DMS79 treated with DMSO at 0.1 percent for 48 hours (cell line): ENCODE measurements around the gene TMEM88.

ENCODE experiments used
- DNase-seq: peaks from one replicate; lab custom pipeline; 2025; lab: John Stamatoyannopoulos, UW

Gene TMEM88

DNA sequence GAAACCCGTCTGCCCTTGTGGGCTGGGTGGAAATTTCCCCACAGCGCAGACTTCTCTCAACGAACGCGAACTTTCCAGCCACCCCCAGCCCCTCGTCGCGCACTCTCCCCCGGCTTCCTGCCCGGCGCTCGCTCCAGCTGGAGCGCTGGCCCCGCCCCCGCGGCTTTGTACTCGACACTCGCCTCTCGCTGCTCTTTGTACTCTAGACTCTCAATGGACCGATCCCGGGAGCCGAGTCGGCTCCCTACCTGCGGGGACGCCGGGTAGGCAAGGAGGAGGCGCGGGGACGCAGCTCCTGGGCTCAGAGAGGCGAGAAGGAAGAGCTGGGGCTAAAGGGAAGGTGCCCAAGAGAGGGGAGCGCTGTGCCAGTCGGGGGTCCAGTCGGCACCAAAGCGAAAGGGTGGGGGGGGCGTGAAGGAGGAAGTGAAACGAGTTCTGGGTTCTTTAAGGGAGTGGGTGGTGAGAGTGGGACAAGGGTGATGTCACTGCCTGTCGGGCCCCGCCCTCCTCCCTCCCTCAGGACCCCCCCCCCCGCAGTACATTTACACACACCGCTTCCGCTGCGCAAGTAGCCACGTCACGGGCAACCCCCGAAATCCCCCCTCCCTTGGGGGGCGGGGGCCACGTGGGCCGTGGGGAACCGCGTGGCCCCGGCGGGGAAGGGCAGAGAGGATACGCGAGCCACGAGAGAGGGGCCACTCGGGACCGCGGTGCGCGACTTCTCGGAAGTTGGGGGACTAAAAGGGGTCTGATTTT is 11.2 kb upstream of the TMEM88 start:
- peak; percentile 73 for DNase-seq

DNA sequence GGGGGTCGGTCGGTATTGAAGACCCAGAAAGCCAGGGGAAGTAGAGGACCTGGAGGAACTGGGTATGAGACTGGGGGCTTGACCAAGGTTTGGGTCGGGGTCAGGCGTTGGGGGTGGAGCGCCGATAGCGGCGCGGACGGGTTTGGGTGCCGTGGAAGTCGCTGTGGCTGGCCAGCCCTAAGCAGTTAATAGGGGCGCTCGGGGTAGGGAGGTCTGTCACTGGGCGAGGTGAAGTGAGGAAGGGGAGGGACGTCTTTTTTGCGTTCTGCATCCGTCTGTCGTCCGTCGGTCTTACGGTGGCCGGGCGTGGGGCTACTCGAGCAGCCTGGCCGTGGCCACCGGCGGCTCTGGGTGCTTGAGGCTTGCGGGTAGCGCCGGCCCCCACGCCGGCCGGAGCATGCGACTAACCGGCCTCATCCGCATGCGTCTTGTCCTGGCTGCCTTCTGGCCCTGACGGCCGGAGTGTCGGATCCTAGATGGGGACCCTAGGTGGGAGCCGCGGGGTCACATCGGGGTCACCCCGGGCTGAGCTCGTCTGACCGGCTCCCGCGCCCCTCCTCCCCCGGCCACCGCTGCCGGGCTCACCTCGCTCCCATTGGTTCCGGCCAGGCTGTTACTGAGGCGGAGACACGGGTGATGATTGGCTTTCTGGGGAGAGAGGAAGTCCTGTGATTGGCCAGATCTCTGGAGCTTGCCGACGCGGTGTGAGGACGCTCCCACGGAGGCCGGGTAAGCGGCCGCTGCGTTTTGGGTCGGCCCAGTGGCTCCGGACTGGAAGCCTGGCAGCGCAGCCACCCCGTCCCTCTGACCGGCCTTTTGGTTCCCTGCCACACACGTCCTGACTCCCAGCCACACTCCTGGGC is 10.3 kb upstream of the TMEM88 start:
- DNase-seq: peak; percentile 92

DNA sequence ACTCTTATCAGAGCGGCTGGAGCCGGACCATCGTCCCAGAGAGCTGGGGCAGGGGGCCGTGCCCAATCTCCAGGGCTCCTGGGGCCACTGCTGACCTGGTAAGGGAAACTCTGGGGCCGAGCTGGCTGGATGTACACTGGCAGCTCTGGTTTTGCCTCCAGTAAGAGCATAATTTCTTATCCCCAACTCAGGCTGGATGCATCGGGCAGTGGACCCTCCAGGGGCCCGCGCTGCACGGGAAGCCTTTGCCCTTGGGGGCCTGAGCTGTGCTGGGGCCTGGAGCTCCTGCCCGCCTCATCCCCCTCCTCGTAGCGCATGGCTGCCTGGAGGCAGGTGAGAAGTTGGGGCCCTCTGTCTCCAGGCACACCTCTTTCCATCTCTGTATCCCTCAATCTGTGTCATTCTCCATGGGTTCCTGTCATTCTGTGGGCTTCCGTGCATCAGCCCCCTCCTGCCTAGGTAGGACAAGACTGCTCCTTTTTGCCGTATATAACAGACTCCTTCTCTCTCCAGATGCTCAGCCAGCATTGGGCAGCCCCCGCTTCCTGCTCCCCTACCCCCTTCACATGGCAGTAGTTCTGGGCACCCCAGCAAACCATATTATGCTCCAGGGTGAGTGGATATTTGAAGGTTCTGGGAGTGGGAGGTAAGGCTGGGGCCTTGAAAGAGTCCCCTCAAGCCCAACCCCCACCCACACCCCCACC is 9.4 kb upstream of the TMEM88 start:
- DNase-seq: no peak

DNA sequence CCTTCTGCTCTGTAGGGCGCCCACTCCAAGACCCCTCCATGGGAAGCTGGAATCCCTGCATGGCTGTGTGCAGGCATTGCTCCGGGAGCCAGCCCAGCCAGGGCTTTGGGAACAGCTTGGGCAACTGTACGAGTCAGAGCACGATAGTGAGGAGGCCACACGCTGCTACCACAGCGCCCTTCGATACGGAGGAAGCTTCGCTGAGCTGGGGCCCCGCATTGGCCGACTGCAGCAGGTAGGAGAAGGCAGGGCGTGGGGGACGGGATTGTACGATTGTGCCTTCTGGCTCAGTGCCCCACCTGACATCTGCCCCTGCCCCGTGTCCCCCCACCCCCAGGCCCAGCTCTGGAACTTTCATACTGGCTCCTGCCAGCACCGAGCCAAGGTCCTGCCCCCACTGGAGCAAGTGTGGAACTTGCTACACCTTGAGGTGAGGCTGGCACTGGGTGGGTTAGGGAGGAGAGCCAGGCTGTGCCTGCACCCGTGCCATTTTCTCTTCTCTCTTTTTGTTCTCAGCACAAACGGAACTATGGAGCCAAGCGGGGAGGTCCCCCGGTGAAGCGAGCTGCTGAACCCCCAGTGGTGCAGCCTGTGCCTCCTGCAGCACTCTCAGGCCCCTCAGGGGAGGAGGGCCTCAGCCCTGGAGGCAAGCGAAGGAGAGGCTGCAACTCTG is 8.7 kb upstream of the TMEM88 start:
- DNase-seq: no peak

DNA sequence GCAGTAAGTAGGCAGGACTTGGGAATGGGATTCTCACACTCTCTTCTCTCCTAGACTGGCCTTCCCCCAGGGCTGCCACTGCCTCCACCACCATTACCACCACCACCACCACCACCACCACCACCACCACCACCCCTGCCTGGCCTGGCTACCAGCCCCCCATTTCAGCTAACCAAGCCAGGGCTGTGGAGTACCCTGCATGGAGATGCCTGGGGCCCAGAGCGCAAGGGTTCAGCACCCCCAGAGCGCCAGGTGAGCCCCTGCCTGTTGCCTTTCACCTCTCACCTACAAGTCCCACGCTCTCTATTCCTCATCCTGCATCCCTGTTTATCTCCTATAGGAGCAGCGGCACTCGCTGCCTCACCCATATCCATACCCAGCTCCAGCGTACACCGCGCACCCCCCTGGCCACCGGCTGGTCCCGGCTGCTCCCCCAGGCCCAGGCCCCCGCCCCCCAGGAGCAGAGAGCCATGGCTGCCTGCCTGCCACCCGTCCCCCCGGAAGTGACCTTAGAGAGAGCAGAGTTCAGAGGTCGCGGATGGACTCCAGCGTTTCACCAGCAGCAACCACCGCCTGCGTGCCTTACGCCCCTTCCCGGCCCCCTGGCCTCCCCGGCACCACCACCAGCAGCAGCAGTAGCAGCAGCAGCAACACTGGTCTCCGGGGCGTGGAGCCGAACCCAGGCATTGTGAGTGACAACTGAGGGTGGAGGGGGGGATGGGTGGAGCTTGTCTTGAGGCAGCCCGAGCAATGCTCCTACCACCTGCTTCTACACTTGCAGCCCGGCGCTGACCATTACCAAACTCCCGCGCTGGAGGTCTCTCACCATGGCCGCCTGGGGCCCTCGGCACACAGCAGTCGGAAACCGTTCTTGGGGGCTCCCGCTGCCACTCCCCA is 7.9 kb upstream of the TMEM88 start:
- no peak for DNase-seq

DNA sequence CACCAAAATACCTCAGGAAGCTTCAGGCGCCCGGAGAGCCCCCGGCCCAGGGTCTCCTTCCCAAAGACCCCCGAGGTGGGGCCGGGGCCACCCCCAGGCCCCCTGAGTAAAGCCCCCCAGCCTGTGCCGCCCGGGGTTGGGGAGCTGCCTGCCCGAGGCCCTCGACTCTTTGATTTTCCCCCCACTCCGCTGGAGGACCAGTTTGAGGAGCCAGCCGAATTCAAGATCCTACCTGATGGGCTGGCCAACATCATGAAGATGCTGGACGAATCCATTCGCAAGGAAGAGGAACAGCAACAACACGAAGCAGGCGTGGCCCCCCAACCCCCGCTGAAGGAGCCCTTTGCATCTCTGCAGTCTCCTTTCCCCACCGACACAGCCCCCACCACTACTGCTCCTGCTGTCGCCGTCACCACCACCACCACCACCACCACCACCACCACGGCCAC is 6.7 kb upstream of the TMEM88 start:
- no peak for DNase-seq

DNA sequence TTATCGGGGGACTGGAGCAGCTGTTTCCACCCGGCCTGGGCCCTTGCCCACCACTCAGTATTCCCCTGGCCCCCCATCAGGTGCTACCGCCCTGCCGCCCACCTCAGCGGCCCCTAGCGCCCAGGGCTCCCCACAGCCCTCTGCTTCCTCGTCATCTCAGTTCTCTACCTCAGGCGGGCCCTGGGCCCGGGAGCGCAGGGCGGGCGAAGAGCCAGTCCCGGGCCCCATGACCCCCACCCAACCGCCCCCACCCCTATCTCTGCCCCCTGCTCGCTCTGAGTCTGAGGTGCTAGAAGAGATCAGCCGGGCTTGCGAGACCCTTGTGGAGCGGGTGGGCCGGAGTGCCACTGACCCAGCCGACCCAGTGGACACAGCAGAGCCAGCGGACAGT is 6.1 kb upstream of the TMEM88 start:
- DNase-seq: no peak

DNA sequence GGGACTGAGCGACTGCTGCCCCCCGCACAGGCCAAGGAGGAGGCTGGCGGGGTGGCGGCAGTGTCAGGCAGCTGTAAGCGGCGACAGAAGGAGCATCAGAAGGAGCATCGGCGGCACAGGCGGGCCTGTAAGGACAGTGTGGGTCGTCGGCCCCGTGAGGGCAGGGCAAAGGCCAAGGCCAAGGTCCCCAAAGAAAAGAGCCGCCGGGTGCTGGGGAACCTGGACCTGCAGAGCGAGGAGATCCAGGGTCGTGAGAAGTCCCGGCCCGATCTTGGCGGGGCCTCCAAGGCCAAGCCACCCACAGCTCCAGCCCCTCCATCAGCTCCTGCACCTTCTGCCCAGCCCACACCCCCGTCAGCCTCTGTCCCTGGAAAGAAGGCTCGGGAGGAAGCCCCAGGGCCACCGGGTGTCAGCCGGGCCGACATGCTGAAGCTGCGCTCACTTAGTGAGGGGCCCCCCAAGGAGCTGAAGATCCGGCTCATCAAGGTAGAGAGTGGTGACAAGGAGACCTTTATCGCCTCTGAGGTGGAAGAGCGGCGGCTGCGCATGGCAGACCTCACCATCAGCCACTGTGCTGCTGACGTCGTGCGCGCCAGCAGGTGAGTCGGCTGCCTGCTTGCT is 5.6 kb upstream of the TMEM88 start:
- DNase-seq: no peak

DNA sequence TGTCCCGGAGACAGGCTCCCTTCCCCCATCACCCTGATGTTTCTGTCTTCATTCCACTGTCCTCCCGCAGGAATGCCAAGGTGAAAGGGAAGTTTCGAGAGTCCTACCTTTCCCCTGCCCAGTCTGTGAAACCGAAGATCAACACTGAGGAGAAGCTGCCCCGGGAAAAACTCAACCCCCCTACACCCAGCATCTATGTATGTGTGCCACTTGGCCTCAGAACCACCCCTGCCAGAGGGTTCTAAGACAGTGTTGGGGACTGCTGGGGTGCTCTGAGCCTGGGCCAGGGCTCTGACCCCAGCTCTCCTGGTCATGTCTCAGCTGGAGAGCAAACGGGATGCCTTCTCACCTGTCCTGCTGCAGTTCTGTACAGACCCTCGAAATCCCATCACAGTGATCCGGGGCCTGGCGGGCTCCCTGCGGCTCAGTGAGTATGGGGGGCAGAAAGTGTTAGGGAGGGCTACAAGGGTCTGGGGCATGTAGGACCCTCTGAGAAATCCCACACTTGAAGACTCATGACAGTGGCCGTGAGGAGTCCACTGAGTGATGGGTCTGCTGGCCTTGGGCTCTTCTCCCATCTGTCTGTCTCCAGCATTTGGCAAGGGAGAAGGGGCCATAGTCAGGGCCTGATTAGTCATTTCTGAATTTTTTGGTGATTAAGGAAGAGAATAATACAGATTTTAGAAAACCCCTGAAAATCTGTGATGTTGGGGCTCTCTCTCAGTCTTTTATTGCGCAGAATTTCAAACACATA is 4.9 kb upstream of the TMEM88 start:
- DNase-seq: no peak

DNA sequence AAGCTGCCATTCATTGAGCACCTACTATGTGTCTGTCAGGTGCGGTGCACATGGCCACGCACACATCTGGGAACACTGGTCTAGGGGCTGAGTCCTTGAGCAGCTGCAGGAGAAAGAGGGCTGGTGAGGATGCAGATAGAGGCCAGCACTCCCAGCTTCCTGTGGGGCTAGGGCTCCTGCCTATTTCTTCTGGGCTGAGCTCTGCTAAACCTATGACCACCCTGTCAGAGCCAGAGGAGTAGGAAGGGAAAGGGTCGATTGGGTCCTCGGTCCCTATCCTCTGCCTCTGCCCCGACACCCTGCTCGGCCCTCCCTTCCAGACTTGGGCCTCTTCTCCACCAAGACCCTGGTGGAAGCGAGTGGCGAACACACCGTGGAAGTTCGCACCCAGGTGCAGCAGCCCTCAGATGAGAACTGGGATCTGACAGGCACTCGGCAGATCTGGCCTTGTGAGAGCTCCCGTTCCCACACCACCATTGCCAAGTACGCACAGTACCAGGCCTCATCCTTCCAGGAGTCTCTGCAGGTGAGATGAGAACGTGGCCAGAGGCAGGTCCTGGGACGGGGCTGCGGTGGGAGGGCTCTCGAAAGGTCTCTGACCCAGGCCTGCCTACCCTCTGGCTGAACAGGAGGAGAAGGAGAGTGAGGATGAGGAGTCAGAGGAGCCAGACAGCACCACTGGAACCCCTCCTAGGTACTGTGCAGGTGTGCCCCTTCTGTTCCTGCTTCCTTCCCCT is 4.0 kb upstream of the TMEM88 start:
- no peak for DNase-seq

DNA sequence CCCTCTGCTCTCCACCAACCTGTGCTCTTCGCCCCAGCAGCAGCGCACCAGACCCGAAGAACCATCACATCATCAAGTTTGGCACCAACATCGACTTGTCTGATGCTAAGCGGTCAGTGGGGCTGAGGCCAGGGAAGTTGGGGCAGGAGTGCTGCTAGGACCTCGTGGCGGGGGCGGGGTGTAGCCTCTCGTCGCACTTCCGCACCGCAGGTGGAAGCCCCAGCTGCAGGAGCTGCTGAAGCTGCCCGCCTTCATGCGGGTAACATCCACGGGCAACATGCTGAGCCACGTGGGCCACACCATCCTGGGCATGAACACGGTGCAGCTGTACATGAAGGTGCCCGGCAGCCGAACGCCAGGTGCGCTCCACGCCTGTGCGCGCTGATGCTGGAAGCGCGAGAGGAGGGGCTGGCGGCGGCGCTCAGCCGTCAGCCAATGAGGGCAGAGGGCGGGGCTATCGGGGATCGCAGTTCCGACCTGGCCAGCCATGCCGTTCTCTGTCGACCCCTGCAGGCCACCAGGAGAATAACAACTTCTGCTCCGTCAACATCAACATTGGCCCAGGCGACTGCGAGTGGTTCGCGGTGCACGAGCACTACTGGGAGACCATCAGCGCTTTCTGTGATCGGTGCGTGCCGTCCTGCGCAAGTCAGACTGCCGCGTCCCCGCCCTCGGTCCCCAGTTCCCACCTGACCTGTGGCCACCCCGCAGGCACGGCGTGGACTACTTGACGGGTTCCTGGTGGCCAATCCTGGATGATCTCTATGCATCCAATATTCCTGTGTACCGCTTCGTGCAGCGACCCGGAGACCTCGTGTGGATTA is 3.2 kb upstream of the TMEM88 start:
- DNase-seq: no peak

DNA sequence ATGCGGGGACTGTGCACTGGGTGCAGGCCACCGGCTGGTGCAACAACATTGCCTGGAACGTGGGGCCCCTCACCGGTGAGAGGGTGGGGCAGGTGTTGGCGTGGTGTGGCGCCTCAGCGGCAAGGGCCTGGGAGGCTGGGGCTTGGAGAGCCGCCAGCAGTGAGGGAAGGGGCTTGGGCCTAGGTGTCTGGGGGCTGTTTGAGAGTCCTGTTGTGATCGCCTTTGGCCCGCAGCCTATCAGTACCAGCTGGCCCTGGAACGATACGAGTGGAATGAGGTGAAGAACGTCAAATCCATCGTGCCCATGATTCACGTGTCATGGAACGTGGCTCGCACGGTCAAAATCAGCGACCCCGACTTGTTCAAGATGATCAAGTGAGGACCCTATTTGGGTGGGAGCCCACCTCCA is 2.6 kb upstream of the TMEM88 start:
- DNase-seq: no peak

DNA sequence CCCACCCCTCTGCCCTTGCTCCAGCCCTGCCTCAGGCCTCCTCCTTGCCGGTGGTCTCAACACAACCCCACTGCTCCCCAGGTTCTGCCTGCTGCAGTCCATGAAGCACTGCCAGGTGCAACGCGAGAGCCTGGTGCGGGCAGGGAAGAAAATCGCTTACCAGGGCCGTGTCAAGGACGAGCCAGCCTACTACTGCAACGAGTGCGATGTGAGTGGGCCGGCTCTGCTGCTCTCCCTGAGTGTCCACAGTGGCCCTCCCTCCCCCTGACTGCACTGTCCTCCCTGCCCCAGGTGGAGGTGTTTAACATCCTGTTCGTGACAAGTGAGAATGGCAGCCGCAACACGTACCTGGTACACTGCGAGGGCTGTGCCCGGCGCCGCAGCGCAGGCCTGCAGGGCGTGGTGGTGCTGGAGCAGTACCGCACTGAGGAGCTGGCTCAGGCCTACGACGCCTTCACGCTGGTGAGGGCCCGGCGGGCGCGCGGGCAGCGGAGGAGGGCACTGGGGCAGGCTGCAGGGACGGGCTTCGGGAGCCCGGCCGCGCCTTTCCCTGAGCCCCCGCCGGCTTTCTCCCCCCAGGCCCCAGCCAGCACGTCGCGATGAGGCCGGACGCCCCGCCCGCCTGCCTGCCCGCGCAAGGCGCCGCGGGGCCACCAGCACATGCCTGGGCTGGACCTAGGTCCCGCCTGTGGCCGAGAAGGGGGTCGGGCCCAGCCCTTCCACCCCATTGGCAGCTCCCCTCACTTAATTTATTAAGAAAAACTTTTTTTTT is 1.8 kb upstream of the TMEM88 start:
- DNase-seq: no peak

DNA sequence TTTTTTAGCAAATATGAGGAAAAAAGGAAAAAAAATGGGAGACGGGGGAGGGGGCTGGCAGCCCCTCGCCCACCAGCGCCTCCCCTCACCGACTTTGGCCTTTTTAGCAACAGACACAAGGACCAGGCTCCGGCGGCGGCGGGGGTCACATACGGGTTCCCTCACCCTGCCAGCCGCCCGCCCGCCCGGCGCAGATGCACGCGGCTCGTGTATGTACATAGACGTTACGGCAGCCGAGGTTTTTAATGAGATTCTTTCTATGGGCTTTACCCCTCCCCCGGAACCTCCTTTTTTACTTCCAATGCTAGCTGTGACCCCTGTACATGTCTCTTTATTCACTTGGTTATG is 1.2 kb upstream of the TMEM88 start:
- DNase-seq: no peak

DNA sequence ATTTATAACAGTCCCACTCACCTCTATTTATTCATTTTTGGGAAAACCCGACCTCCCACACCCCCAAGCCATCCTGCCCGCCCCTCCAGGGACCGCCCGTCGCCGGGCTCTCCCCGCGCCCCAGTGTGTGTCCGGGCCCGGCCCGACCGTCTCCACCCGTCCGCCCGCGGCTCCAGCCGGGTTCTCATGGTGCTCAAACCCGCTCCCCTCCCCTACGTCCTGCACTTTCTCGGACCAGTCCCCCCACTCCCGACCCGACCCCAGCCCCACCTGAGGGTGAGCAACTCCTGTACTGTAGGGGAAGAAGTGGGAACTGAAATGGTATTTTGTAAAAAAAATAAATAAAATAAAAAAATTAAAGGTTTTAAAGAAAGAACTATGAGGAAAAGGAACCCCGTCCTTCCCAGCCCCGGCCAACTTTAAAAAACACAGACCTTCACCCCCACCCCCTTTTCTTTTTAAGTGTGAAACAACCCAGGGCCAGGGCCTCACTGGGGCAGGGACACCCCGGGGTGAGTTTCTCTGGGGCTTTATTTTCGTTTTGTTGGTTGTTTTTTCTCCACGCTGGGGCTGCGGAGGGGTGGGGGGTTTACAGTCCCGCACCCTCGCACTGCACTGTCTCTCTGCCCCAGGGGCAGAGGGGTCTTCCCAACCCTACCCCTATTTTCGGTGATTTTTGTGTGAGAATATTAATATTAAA is 638 bp upstream of the TMEM88 start:
- no peak for DNase-seq

DNA sequence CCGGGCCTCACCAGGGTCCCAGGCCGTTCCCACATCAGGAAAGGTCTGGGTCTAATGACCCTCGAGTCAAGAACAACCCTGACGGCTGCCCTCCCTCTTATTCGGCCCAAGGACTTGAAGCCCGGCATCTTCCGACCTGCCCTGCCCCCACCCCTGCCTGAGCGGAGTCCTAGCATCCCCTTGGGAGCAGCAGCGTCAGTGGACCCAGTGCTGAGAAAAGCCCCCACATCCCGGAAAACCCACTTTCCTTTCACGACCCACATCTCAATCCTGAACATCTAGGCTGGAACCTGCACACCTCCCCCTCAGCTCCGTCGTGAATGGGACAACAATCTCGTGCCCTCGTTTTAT is 769 bp downstream of the TMEM88 start:
- no peak for DNase-seq
